H9 (cell line): ENCODE results near the gene ASS1. TPM values are rescaled to one million over a fixed set of nuclear protein-coding genes. Genes with fewer than 3 reads are reported as not detected.

Source experiments
- DNase-seq: peaks from one replicate; pipeline ENCODE4 v3.0.0-alpha.2; 2017
- H2AFZ ChIP-seq: one replicate; pipeline ENCODE4 v1.6.1; 2013; ENCODE audit warnings: mild to moderate bottlenecking, low read length, control low read depth, moderate library complexity
- H2AK5ac ChIP-seq: 2 replicates; pipeline ENCODE4 v1.6.1; 2013; ENCODE audit warnings: low read length, control low read depth, mixed read lengths; ENCODE audit not compliant: insufficient read length
- H2BK120ac ChIP-seq: one replicate; pipeline ENCODE4 v1.6.1; 2013; ENCODE audit warnings: low read depth, mild to moderate bottlenecking, low read length, control low read depth, inconsistent platforms; ENCODE audit not compliant: poor library complexity, severe bottlenecking
- H2BK12ac ChIP-seq: 2 replicates; pipeline ENCODE4 v1.6.1; 2013; ENCODE audit warnings: low read length, control low read depth, mixed read lengths, low read depth; ENCODE audit not compliant: insufficient read length
- H2BK15ac ChIP-seq: 2 replicates; pipeline ENCODE4 v1.6.1; 2013; ENCODE audit warnings: low read depth, low read length, control low read depth
- H2BK20ac ChIP-seq: one replicate; pipeline ENCODE4 v1.6.1; 2013; ENCODE audit warnings: low read depth, mild to moderate bottlenecking, low read length, control low read depth, inconsistent platforms; ENCODE audit not compliant: poor library complexity, severe bottlenecking
- H2BK5ac ChIP-seq: 2 replicates; pipeline ENCODE4 v1.6.1; 2013; ENCODE audit warnings: low read length, control low read depth, mixed read lengths; ENCODE audit not compliant: insufficient read length
- H3K14ac ChIP-seq: 2 replicates; pipeline ENCODE4 v1.6.1; 2013; ENCODE audit warnings: low read length, control low read depth; ENCODE audit not compliant: insufficient read depth
- H3K18ac ChIP-seq: 2 replicates; pipeline ENCODE4 v1.6.1; 2013; ENCODE audit warnings: low read depth, mild to moderate bottlenecking, mixed read lengths, low read length, control low read depth; ENCODE audit not compliant: insufficient read length
- H3K23ac ChIP-seq: 2 replicates; pipeline ENCODE4 v1.6.1; 2013; ENCODE audit warnings: low read length, control low read depth, mixed read lengths, low read depth; ENCODE audit not compliant: insufficient read length
- H3K23me2 ChIP-seq: 2 replicates; pipeline ENCODE4 v1.6.1; 2013; ENCODE audit warnings: low read depth, mild to moderate bottlenecking, mixed read lengths, low read length, control low read depth; ENCODE audit not compliant: insufficient read length, poor library complexity, severe bottlenecking
- H3K27ac ChIP-seq: 2 replicates; pipeline ENCODE4 v1.5.1; 2013; ENCODE audit warnings: low read length, control low read depth, mixed read lengths, low read depth; ENCODE audit not compliant: insufficient read length
- H3K27me3 ChIP-seq: 2 replicates; pipeline ENCODE4 v1.6.1; 2013; ENCODE audit warnings: low read length, control low read depth, inconsistent platforms; ENCODE audit not compliant: insufficient read depth
- H3K4ac ChIP-seq: 2 replicates; pipeline ENCODE4 v1.6.1; 2013; ENCODE audit warnings: low read depth, mild to moderate bottlenecking, control low read depth, inconsistent platforms, low read length, moderate library complexity
- H3K4me1 ChIP-seq: 2 replicates; pipeline ENCODE4 v1.6.1; 2013; ENCODE audit warnings: low read length, control low read depth, inconsistent platforms; ENCODE audit not compliant: insufficient read depth
- H3K4me2 ChIP-seq: 2 replicates; pipeline ENCODE4 v1.6.1; 2013; ENCODE audit warnings: low read length, control low read depth, mixed read lengths; ENCODE audit not compliant: insufficient read length, insufficient read depth
- H3K56ac ChIP-seq: 2 replicates; pipeline ENCODE4 v1.6.1; 2013; ENCODE audit warnings: low read depth, mild to moderate bottlenecking, mixed read lengths, low read length, control low read depth; ENCODE audit not compliant: insufficient read length
- H3K79me1 ChIP-seq: 2 replicates; pipeline ENCODE4 v1.6.1; 2013; ENCODE audit warnings: low read depth, mild to moderate bottlenecking, moderate library complexity, low read length, control low read depth, inconsistent platforms; ENCODE audit not compliant: insufficient read depth, poor library complexity, severe bottlenecking
- H3K79me2 ChIP-seq: 2 replicates; pipeline ENCODE4 v1.6.1; 2013; ENCODE audit warnings: low read length, control low read depth, inconsistent platforms; ENCODE audit not compliant: insufficient read depth
- H3K9ac ChIP-seq: 2 replicates; pipeline ENCODE4 v1.6.1; 2013; ENCODE audit warnings: low read length, control low read depth, mixed read lengths; ENCODE audit not compliant: insufficient read length; ENCODE audit errors: extremely low read depth
- H3K9me3 ChIP-seq: one replicate; pipeline ENCODE4 v1.6.1; 2013; ENCODE audit warnings: low read depth, low read length, inconsistent platforms; ENCODE audit not compliant: control insufficient read depth
- H3T11ph ChIP-seq: one replicate; pipeline ENCODE4 v1.6.1; 2013; ENCODE audit warnings: mild to moderate bottlenecking, low read length, control low read depth, inconsistent platforms
- H4K20me1 ChIP-seq: one replicate; pipeline ENCODE4 v1.6.1; 2013; ENCODE audit not compliant: control insufficient read depth, insufficient read length, insufficient read depth
- H4K5ac ChIP-seq: 2 replicates; pipeline ENCODE4 v1.6.1; 2013; ENCODE audit warnings: low read depth, mild to moderate bottlenecking, mixed read lengths, low read length, control low read depth; ENCODE audit not compliant: insufficient read length
- H4K8ac ChIP-seq: replicated peaks from 2 replicates; pipeline ENCODE4 v1.6.1; 2013; ENCODE audit warnings: low read length, control low read depth, mixed read lengths, low read depth; ENCODE audit not compliant: insufficient read length
- H4K91ac ChIP-seq: 2 replicates; pipeline ENCODE4 v1.6.1; 2013; ENCODE audit warnings: low read depth, mild to moderate bottlenecking, moderate library complexity, mixed read lengths, low read length, control low read depth; ENCODE audit not compliant: insufficient read length
- H3K27ac Mint-ChIP-seq, 3 experiments: 2 replicates in 2 of 3; 3 replicates in 1 of 3; pipeline ENCODE4 v1.8.0; 2020 to 2021; ENCODE audit warnings: mixed read lengths in 3 of 3, mild to moderate bottlenecking in 1 of 3, moderate library complexity in 1 of 3
- H3K27me3 Mint-ChIP-seq: 2 replicates; pipeline ENCODE4 v1.8.0; 2021; ENCODE audit warnings: low read depth, mild to moderate bottlenecking, moderate library complexity, mixed read lengths
- H3K36me3 Mint-ChIP-seq, 3 experiments: 2 replicates in 2 of 3; 3 replicates in 1 of 3; pipeline ENCODE4 v1.8.0; 2020 to 2021; ENCODE audit warnings: low read depth in 3 of 3, mixed read lengths in 3 of 3; ENCODE audit not compliant: insufficient read depth in 1 of 3
- H3K4me1 Mint-ChIP-seq, 2 experiments: 2 replicates each; pipeline ENCODE4 v1.8.0; 2020; ENCODE audit warnings: mixed read lengths in 2 of 2
- H3K4me3 Mint-ChIP-seq, 2 experiments: 2 replicates in 1 of 2; 3 replicates in 1 of 2; pipeline ENCODE4 v1.8.0; 2020 to 2021; ENCODE audit warnings: mild to moderate bottlenecking in 2 of 2, mixed read lengths in 2 of 2, moderate library complexity in 1 of 2
- H3K9me3 Mint-ChIP-seq, 2 experiments: 2 replicates in 1 of 2; 3 replicates in 1 of 2; pipeline ENCODE4 v1.8.0; 2020; ENCODE audit warnings: mild to moderate bottlenecking in 2 of 2, mixed read lengths in 2 of 2, moderate library complexity in 1 of 2
- WGBS: extraction: QIAGEN DNeasy Blood & Tissue Kit; methylation state at CpG from one replicate; pipeline ENCODE4 v1.1.7; 2013; ENCODE audit warnings: missing lambda C conversion rate, low lambda C conversion rate, mixed read lengths; ENCODE audit not compliant: insufficient read length; ENCODE audit errors: extremely low coverage; 5-methylcytosine and 5-hydroxymethylcytosine counted together
- total RNA-seq: library from RNA; stranded (reverse); gene quantifications from 2 replicates; pipeline ENCODE4 v1.2.1, GENCODE V29; 2021
- TF ChIP-seq, protein P1 (sequence below): fragments of 200-600 bp; sonication (generic); conservative IDR thresholded peaks from 3 replicates; pipeline ENCODE4 v1.8.0; 2021; ENCODE audit warnings: antibody characterized with exemption, mild to moderate bottlenecking

Gene ASS1
- total RNA-seq, 1 experiment from 2014 or later, result 118 TPM

DNA sequence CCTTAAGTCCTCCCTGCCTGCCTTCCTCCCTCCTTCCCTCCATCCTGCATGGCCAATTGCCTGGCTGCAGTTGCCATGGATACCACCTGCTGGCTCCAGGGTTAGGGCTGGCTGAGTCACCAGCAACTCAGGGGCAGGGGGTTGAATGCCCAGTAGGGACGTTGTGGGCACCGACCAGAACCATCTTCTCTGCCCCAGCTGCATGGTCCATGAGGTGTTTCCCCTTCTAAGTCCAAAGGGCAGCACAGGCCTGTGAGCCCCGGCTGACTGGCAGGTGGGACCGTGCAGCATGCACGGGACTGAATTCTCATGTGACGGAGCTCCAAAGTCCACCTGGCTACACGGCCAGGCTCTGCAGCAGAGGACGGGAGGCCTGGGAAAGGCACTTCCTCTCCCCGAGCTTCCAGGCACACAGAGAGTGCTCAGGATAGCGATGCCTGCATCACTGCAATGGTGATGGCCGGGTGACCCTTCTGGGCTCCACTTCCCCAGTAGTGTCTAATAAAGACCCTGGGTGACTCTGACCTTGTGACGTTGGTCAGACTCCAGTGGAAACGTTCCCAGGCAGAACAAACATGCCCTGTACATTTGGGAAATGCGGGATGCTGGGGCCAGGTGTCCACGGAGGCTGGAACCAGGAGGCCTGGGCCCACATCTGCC lies 5.7 kb downstream of the ASS1 start:
- no peaks in the 10 kb centered on the region; a peak in 1 of 5 replicates for H3K9me3 Mint-ChIP-seq
- peak; percentile 68 for DNase-seq
- H2BK120ac ChIP-seq, result no peak overlapping the region

More for the DNA sequence above, 5.7 kb downstream of the ASS1 start:
- H3K14ac ChIP-seq, result no peak overlapping the region
- H3K9me3 ChIP-seq, result no peaks in the 10 kb centered on the region
- no peak overlapping the region for H2BK15ac ChIP-seq
- H4K5ac ChIP-seq, result no peak overlapping the region
- no peaks in the 10 kb centered on the region for H4K20me1 ChIP-seq
- H3K23ac ChIP-seq, result no peak overlapping the region
- peaks cover 5% of the 10 kb centered on the region for H3K27me3 Mint-ChIP-seq
- no peak overlapping the region for H3K27ac ChIP-seq
- H4K8ac ChIP-seq, result no peak overlapping the region
- H2BK12ac ChIP-seq, result no peak overlapping the region
- no peak overlapping the region for H2BK5ac ChIP-seq
- H3T11ph ChIP-seq, result no peak overlapping the region
- H3K36me3 Mint-ChIP-seq, result peaks cover 4 to 14% (median 10%) of the 10 kb centered on the region in 3 experiments
- H3K23me2 ChIP-seq, result peaks cover 9% of the 10 kb centered on the region
- H3K27ac Mint-ChIP-seq, result no peak overlapping the region; a peak in 1 of 7 replicates
- no peaks in the 10 kb centered on the region for H3K79me1 ChIP-seq
- peaks cover 47 to 60% of the 10 kb centered on the region in 2 experiments for H3K4me1 Mint-ChIP-seq
- no peak overlapping the region for H3K4me2 ChIP-seq
- H3K56ac ChIP-seq, result no peak overlapping the region
- H3K18ac ChIP-seq, result no peak overlapping the region
- no CpG with 5 or more reads among the region's 15 CpGs for WGBS
- no peaks in the 10 kb centered on the region for H3K79me2 ChIP-seq
- no peak overlapping the region for H2AK5ac ChIP-seq
- TF ChIP-seq, protein P1, sequence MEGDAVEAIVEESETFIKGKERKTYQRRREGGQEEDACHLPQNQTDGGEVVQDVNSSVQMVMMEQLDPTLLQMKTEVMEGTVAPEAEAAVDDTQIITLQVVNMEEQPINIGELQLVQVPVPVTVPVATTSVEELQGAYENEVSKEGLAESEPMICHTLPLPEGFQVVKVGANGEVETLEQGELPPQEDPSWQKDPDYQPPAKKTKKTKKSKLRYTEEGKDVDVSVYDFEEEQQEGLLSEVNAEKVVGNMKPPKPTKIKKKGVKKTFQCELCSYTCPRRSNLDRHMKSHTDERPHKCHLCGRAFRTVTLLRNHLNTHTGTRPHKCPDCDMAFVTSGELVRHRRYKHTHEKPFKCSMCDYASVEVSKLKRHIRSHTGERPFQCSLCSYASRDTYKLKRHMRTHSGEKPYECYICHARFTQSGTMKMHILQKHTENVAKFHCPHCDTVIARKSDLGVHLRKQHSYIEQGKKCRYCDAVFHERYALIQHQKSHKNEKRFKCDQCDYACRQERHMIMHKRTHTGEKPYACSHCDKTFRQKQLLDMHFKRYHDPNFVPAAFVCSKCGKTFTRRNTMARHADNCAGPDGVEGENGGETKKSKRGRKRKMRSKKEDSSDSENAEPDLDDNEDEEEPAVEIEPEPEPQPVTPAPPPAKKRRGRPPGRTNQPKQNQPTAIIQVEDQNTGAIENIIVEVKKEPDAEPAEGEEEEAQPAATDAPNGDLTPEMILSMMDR, result no peak
- H3K9ac ChIP-seq, result no peak overlapping the region
- H2BK20ac ChIP-seq, result no peak overlapping the region
- no peak overlapping the region for H4K91ac ChIP-seq
- no peak overlapping the region; a peak in 1 of 5 replicates for H3K4me3 Mint-ChIP-seq
- no peak overlapping the region for H2AFZ ChIP-seq
- no peaks in the 10 kb centered on the region; the same call in 1 of the 2 replicates for H3K27me3 ChIP-seq
- H3K4me1 ChIP-seq, result peaks cover 13% of the 10 kb centered on the region; the same call in 1 of the 2 replicates
- no peak overlapping the region for H3K4ac ChIP-seq
